Tibial artery (tissue), 4 donors: ENCODE measurements around the gene FAP.

Experiments
- DNase-seq, 2 donors: peaks; one replicate each; pipeline ENCODE4 v3.0.0-alpha.2; 2019
- H3K27ac ChIP-seq, 2 donors: fragments of 200-600 bp; sonication (generic) in 1 of 2; 1 replicate in 1 of 2; 2 replicates in 1 of 2; pipeline ENCODE4 v1.5.1; 2018 to 2019; ENCODE audit warnings: mild to moderate bottlenecking in 1 of 2
- H3K27me3 ChIP-seq, 2 donors: fragments of 200-600 bp; sonication (generic) in 1 of 2; one replicate each; pipeline versions ENCODE4 v1.5.1 to v1.6.0; 2016 to 2019
- H3K36me3 ChIP-seq, 3 donors: fragments of 200-600 bp; sonication (generic) in 2 of 3; one replicate each; pipeline ENCODE4 v1.5.1; 2016 to 2019; ENCODE audit warnings: mild to moderate bottlenecking in 2 of 3
- H3K4me1 ChIP-seq, 4 donors: fragments of 200-600 bp; sonication (generic) in 2 of 4; 1 replicate in 3 of 4; 2 replicates in 1 of 4; pipeline ENCODE4 v1.5.1; 2016 to 2019
- H3K4me3 ChIP-seq, 2 donors: fragments of 200-600 bp; sonication (generic) in 1 of 2; 1 replicate in 1 of 2; 2 replicates in 1 of 2; pipeline ENCODE4 v1.5.1; 2018 to 2019; ENCODE audit warnings: mild to moderate bottlenecking in 2 of 2
- H3K9me3 ChIP-seq, 3 donors: fragments of 200-600 bp; sonication (generic) in 1 of 3; one replicate each; pipeline ENCODE4 v1.5.1; 2016 to 2019
- CTCF ChIP-seq, 2 experiments: fragments of 200-600 bp in 1 of 2; fragments of 450-650 bp in 1 of 2; IDR thresholded peaks; one replicate each; pipeline ENCODE4 v1.5.1; 2017 to 2019; ENCODE audit warnings: antibody characterized with exemption in 2 of 2, mild to moderate bottlenecking in 1 of 2, moderate library complexity in 1 of 2
- intact Hi-C: fragments of 100-400 bp; cut with DNase I; formaldehyde crosslinking; loops from one replicate; pipeline ENCODE4 v1.15.0; 2023; ENCODE audit warnings: low total_unique reads

Gene FAP

GRCh38 chr2:162243715-162244114, 470 bp upstream of the FAP start:
- no peak for TF ChIP-seq CTCF (IDR thresholded peaks at IDR 0.05)
- H3K27ac ChIP-seq: peak overlapping the region; percentile 58 to 64

DNA sequence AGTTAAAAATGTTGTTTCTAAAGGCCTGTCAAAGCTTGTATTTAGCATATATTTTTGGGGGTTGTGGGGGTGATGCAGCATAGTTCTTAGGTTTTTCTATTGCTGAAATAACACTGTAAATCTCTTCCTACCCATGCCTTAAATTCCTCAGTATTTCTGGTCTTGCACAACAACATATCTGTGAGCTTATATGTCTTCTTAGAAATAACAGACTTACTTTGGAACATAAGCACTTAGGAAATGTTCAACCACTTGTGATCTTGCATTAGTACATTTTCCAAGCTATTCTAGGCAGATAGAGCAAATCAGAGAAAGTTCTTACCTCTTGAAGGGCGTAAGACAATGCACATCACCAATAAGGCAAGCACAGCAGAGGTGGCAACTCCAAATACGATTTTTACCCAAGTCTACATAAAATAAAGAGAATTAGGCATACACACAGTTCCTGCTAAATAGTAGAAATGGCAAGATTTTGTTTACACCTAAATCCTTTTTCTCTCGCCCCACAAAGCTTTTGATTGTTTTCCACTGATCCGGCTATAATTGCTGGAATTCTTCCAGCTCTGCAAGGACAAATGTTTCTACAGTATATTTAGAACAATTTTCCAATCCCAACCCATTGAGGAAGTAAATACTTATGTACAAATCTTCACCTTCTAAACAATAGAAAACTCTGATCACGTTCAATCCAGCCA, 512 bp downstream of the FAP start:
- peak overlapping the region; percentile 26 to 30 for H3K4me3 ChIP-seq
- no peak for DNase-seq
- no peaks in the 10 kb centered on the region for H3K36me3 ChIP-seq
- H3K4me1 ChIP-seq: peaks cover 0 to 59% (median 19%) of the 10 kb centered on the region in 4 donors
- no peaks in the 10 kb centered on the region for H3K27me3 ChIP-seq
- no peak for TF ChIP-seq CTCF (IDR thresholded peaks at IDR 0.05)
- peak overlapping the region; percentile 58 to 64 for H3K27ac ChIP-seq
- no peaks in the 10 kb centered on the region for H3K9me3 ChIP-seq
- intact Hi-C loops: no loop called here

More at GRCh38 chr2:162243715-162244114, 470 bp upstream of the FAP start:
- H3K4me3 ChIP-seq: peak overlapping the region; percentile 26 to 30
- no peak for DNase-seq
- H3K27me3 ChIP-seq: no peaks in the 10 kb centered on the region
- no peaks in the 10 kb centered on the region for H3K36me3 ChIP-seq
- no peaks in the 10 kb centered on the region for H3K9me3 ChIP-seq
- intact Hi-C loops: no loop called here
- peaks cover 0 to 59% (median 19%) of the 10 kb centered on the region in 4 donors for H3K4me1 ChIP-seq

- no peak for TF ChIP-seq CTCF (IDR thresholded peaks at IDR 0.05)
- H3K36me3 ChIP-seq: no peaks in the 10 kb centered on the region
- no peak for DNase-seq
- no peaks in the 10 kb centered on the region for H3K27me3 ChIP-seq
- H3K9me3 ChIP-seq: no peaks in the 10 kb centered on the region
- H3K27ac ChIP-seq: peak overlapping the region in 1 of 2 donors; percentile 58
- intact Hi-C loops: no loop called here
- no peak overlapping the region for H3K4me3 ChIP-seq
- peaks cover 0 to 59% (median 19%) of the 10 kb centered on the region in 4 donors for H3K4me1 ChIP-seq
These were observed 1.7 kb downstream of the FAP start for GRCh38 chr2:162241571-162241970.

- no peak overlapping the region for H3K4me3 ChIP-seq
- no peaks in the 10 kb centered on the region for H3K9me3 ChIP-seq
- no peaks in the 10 kb centered on the region for H3K27me3 ChIP-seq
- no peak for TF ChIP-seq CTCF (IDR thresholded peaks at IDR 0.05)
- no peak overlapping the region for H3K27ac ChIP-seq
- peaks cover 0 to 9% (median 0%) of the 10 kb centered on the region in 4 donors for H3K4me1 ChIP-seq
- peak in 1 of 2 donors; percentile 59 for DNase-seq
- intact Hi-C loops: no loop called here
- H3K36me3 ChIP-seq: no peaks in the 10 kb centered on the region
These were observed 8.4 kb downstream of the FAP start for GRCh38 chr2:162234620-162235462.

- Histone ChIP-seq H3K4me3 (no peak overlapping the region), H3K27me3 (no peaks in the 10 kb centered on the region), H3K36me3 (no peaks in the 10 kb centered on the region), H3K9me3 (no peaks in the 10 kb centered on the region), H3K27ac (no peak overlapping the region), H3K4me1 (peaks cover 0 to 9% (median 0%) of the 10 kb centered on the region in 4 donors)
- TF ChIP-seq CTCF (IDR thresholded peaks at IDR 0.05): no peak
- intact Hi-C loops: no loop called here
- DNase-seq: peak in 1 of 2 donors; percentile 59
These were observed 10.0 kb downstream of the FAP start for GRCh38 chr2:162233197-162233596.
